Pulmonary artery endothelial cell (primary cell): ENCODE measurements around the gene ACBD4. TPM values are rescaled to one million over a fixed set of nuclear protein-coding genes. Genes with fewer than 3 reads are reported as not detected.

Experiments used
- DNase-seq: peaks from one replicate; pipeline ENCODE4 v3.0.0-alpha.2; 2011; ENCODE audit warnings: low read depth, low spot score
- total RNA-seq: library from RNA; depleted of rRNA; stranded (reverse); fragments of >200 nt; gene quantifications from 2 replicates; pipeline ENCODE4 v1.2.3, GENCODE V29; 2014

ACBD4 gene
- total RNA-seq, 1 donor from 2014 or later, result 5.5 TPM

- no peak for DNase-seq
These were observed 15.7 kb downstream of the ACBD4 start for GRCh38 chr17:45150911-45151809.

GRCh38 chr17:45155029-45155428, 19.5 kb downstream of the ACBD4 start:
- no peak for DNase-seq

GRCh38 chr17:45155483-45155882, 20.0 kb downstream of the ACBD4 start:
- DNase-seq, result no peak

- DNase-seq, result no peak
These were observed 20.8 kb downstream of the ACBD4 start for GRCh38 chr17:45156242-45156641.

GRCh38 chr17:45160447-45161287, 25.2 kb downstream of the ACBD4 start:
- no peak for DNase-seq

GRCh38 chr17:45161288-45162024, 26.0 kb downstream of the ACBD4 start, which contains the start of gene HEXIM2:
HEXIM2 (plus strand) TSS chr17:45161875; CDS start chr17:45162794, 919 bp downstream.
- DNase-seq, result peak; percentile 99

GRCh38 chr17:45162025-45162687, 26.7 kb downstream of the ACBD4 start:
- no peak for DNase-seq

GRCh38 chr17:45164734-45165269, 29.3 kb downstream of the ACBD4 start:
- DNase-seq, result no peak

- DNase-seq, result no peak
These were observed 33.7 kb downstream of the ACBD4 start for GRCh38 chr17:45168991-45169752.

- DNase-seq, result no peak
These were observed 34.9 kb downstream of the ACBD4 start for GRCh38 chr17:45170280-45170930.

- no peak for DNase-seq
These were observed 35.4 kb downstream of the ACBD4 start for GRCh38 chr17:45170931-45171337.

GRCh38 chr17:45171338-45172231, 36.1 kb downstream of the ACBD4 start:
- no peak for DNase-seq

GRCh38 chr17:45172232-45172540, 36.7 kb downstream of the ACBD4 start:
- no peak for DNase-seq

GRCh38 chr17:45172541-45173286, 37.2 kb downstream of the ACBD4 start:
- no peak for DNase-seq

- no peak for DNase-seq
These were observed 40.2 kb downstream of the ACBD4 start for GRCh38 chr17:45175759-45176115.

GRCh38 chr17:45177563-45177962, 42.1 kb downstream of the ACBD4 start:
- no peak for DNase-seq

- DNase-seq, result no peak
These were observed 48.7 kb downstream of the ACBD4 start for GRCh38 chr17:45184144-45184543.

GRCh38 chr17:45186801-45187354, 51.4 kb downstream of the ACBD4 start:
- DNase-seq, result no peak
